Astrocyte (in vitro differentiated cells and primary cell): ENCODE results near the gene DCC.

Source experiments
- CTCF ChIP-seq: IDR thresholded peaks from 2 replicates; pipeline ENCODE4 v1.5.1; 2011; ENCODE audit warnings: low read depth, mild to moderate bottlenecking, inconsistent platforms, low read length, moderate library complexity; ENCODE audit not compliant: insufficient read depth
- EZH2 ChIP-seq: IDR thresholded peaks from 2 replicates; pipeline ENCODE4 v1.6.1; 2012; ENCODE audit warnings: mild to moderate bottlenecking, low read length, inconsistent platforms; ENCODE audit not compliant: insufficient read depth

GRCh38 chr18:52348209-52348608, 8.2 kb downstream of the DCC start:
- TF ChIP-seq CTCF (peak; percentile 44), EZH2 (no peak)
